Omental fat pad (tissue), 4 donors: ENCODE results near the gene MRPS9. TPM values are rescaled to one million over a fixed set of nuclear protein-coding genes. Genes with fewer than 3 reads are reported as not detected.

ENCODE experiments used
- ATAC-seq: fragments of 150-250 bp; one replicate; pipeline ENCODE4 v1.9.1; 2016; ENCODE audit warnings: mild to moderate bottlenecking, moderate library complexity; ENCODE audit not compliant: low FRiP score
- DNase-seq: peaks from one replicate; pipeline ENCODE4 v3.0.0-alpha.2; 2019; ENCODE audit warnings: low spot score
- CTCF ChIP-seq, 3 donors: fragments of 450-650 bp; IDR thresholded peaks; one replicate each; pipeline ENCODE4 v1.5.1; 2016 to 2017; ENCODE audit warnings: antibody characterized with exemption in 3 of 3, mild to moderate bottlenecking in 3 of 3, moderate library complexity in 2 of 3
- total RNA-seq, 4 donors: library from RNA; depleted of rRNA; stranded (reverse); fragments of >200 nt; gene quantifications; one replicate each; pipeline ENCODE4 v1.1.0, GENCODE V29; 2016

The MRPS9 gene
- total RNA-seq, 4 donors from 2014 or later, result 10.4 to 13.7 (median 12.7) TPM

- TF ChIP-seq CTCF (IDR thresholded peaks at IDR 0.05), result no peak
- DNase-seq, result no peak
- no peak for ATAC-seq
Observed at GRCh38 chr2:105039559-105039958, 1.7 kb downstream of the MRPS9 start.

- ATAC-seq, result no peak
- TF ChIP-seq CTCF (IDR thresholded peaks at IDR 0.05), result no peak
- DNase-seq, result no peak
Observed at GRCh38 chr2:105042189-105042588, 4.3 kb downstream of the MRPS9 start.

- ATAC-seq, result no peak
- TF ChIP-seq CTCF (IDR thresholded peaks at IDR 0.05), result no peak
- no peak for DNase-seq
Observed at GRCh38 chr2:105052773-105053172, 14.9 kb downstream of the MRPS9 start.

- DNase-seq (no peak), ATAC-seq (no peak)
- TF ChIP-seq CTCF (IDR thresholded peaks at IDR 0.05), result no peak
Observed at GRCh38 chr2:105055613-105056012, 17.7 kb downstream of the MRPS9 start.

GRCh38 chr2:105056245-105056644 lies 18.4 kb downstream of the MRPS9 start:
- DNase-seq (no peak), ATAC-seq (no peak)
- no peak for TF ChIP-seq CTCF (IDR thresholded peaks at IDR 0.05)

- no peak for ATAC-seq
- no peak for TF ChIP-seq CTCF (IDR thresholded peaks at IDR 0.05)
Observed at GRCh38 chr2:105057005-105057404, 19.1 kb downstream of the MRPS9 start.

GRCh38 chr2:105061560-105061959 lies 23.7 kb downstream of the MRPS9 start:
- DNase-seq (no peak), ATAC-seq (no peak)
- TF ChIP-seq CTCF (IDR thresholded peaks at IDR 0.05), result no peak

More at GRCh38 chr2:105057005-105057404, 19.1 kb downstream of the MRPS9 start:
- no peak for DNase-seq
